GM23338 (cell line): Measurements from ENCODE around the gene ITGA2. TPM values are rescaled to one million over a fixed set of nuclear protein-coding genes. Genes with fewer than 3 reads are reported as not detected.

ENCODE experiments used
- ATAC-seq: fragments of 200-7000 bp; cut with Tn5 transposase; 3 replicates; pipeline ENCODE4 v1.9.1; 2020
- DNase-seq: peaks from one replicate; pipeline ENCODE4 v3.0.0-alpha.2; 2015; ENCODE audit warnings: low spot score
- H2AFZ ChIP-seq: fragments of 200-600 bp; sonication (generic); 2 replicates; pipeline ENCODE4 v1.8.0; 2016; ENCODE audit warnings: antibody characterized with exemption, mild to moderate bottlenecking, moderate library complexity
- H3F3A ChIP-seq: fragments of 200-600 bp; sonication (generic); replicated peaks from 2 replicates; pipeline ENCODE4 v1.8.0; 2017; ENCODE audit warnings: antibody characterized with exemption, mixed run types, low read depth
- H3K27ac ChIP-seq: fragments of 200-600 bp; sonication (generic); 2 replicates; pipeline ENCODE4 v1.6.1; 2016; ENCODE audit warnings: low read depth
- H3K27me3 ChIP-seq: fragments of 200-600 bp; sonication (generic); 2 replicates; pipeline ENCODE4 v1.8.0; 2016; ENCODE audit warnings: mild to moderate bottlenecking, mixed run types, moderate library complexity; ENCODE audit not compliant: insufficient read depth
- H3K36me3 ChIP-seq: fragments of 200-600 bp; sonication (generic); 2 replicates; pipeline ENCODE4 v1.8.0; 2016; ENCODE audit warnings: mild to moderate bottlenecking; ENCODE audit not compliant: insufficient read depth
- H3K4me1 ChIP-seq: fragments of 200-600 bp; sonication (generic); 2 replicates; pipeline ENCODE4 v1.8.0; 2016; ENCODE audit warnings: mild to moderate bottlenecking, moderate library complexity; ENCODE audit not compliant: insufficient read depth
- H3K4me2 ChIP-seq: fragments of 200-600 bp; sonication (generic); 2 replicates; pipeline ENCODE4 v1.7.1; 2017; ENCODE audit warnings: mixed run types
- H3K4me3 ChIP-seq: fragments of 200-600 bp; sonication (generic); 2 replicates; pipeline ENCODE4 v1.6.1; 2016; ENCODE audit warnings: mixed run types
- H3K79me2 ChIP-seq: fragments of 200-600 bp; sonication (generic); replicated peaks from 2 replicates; pipeline ENCODE4 v1.8.0; 2017; ENCODE audit warnings: mild to moderate bottlenecking; ENCODE audit not compliant: insufficient read depth
- H3K9me2 ChIP-seq: fragments of 200-600 bp; sonication (generic); 2 replicates; pipeline ENCODE4 v1.8.0; 2017; ENCODE audit not compliant: insufficient read depth
- H4K20me1 ChIP-seq: fragments of 200-600 bp; sonication (generic); replicated peaks from 2 replicates; pipeline ENCODE4 v1.8.0; 2017; ENCODE audit warnings: mild to moderate bottlenecking; ENCODE audit not compliant: insufficient read depth
- H3K27ac Mint-ChIP-seq: 2 replicates; pipeline ENCODE4 v1.8.0; 2020; ENCODE audit warnings: inconsistent platforms, mild to moderate bottlenecking, moderate library complexity, mixed read lengths
- H3K27me3 Mint-ChIP-seq: 3 replicates; pipeline ENCODE4 v1.8.0; 2022; ENCODE audit warnings: low read depth, mild to moderate bottlenecking, moderate library complexity, mixed read lengths, inconsistent platforms; ENCODE audit not compliant: insufficient read depth, poor library complexity
- H3K36me3 Mint-ChIP-seq: 3 replicates; pipeline ENCODE4 v1.8.0; 2021; ENCODE audit warnings: low read depth, mild to moderate bottlenecking, inconsistent platforms, moderate library complexity, mixed read lengths
- H3K4me1 Mint-ChIP-seq: 3 replicates; pipeline ENCODE4 v1.8.0; 2020; ENCODE audit warnings: mild to moderate bottlenecking, inconsistent platforms, mixed read lengths
- H3K4me3 Mint-ChIP-seq: 3 replicates; pipeline ENCODE4 v1.8.0; 2021; ENCODE audit warnings: moderate library complexity, mild to moderate bottlenecking, inconsistent platforms, mixed read lengths
- H3K9me3 Mint-ChIP-seq: 3 replicates; pipeline ENCODE4 v1.8.0; 2020; ENCODE audit warnings: moderate library complexity, mild to moderate bottlenecking, inconsistent platforms, mixed read lengths
- CREB1 ChIP-seq: fragments of 250-450 bp; sonication (Bioruptor Pico); IDR thresholded peaks from 2 replicates; pipeline ENCODE4 v1.5.0; 2020; ENCODE audit warnings: low read depth, mild to moderate bottlenecking, moderate library complexity
- ETS1 ChIP-seq: IDR thresholded peaks from 2 replicates; pipeline ENCODE4 v1.6.1; 2016; ENCODE audit warnings: antibody characterized with exemption
- EZH2phosphoT487 ChIP-seq: fragments of 200-600 bp; sonication (generic); IDR thresholded peaks from one replicate; pipeline ENCODE4 v1.8.1; 2018; ENCODE audit warnings: antibody characterized with exemption; ENCODE audit not compliant: unreplicated experiment
- JUNB ChIP-seq: IDR thresholded peaks from one replicate; pipeline ENCODE4 v1.6.1; 2016; ENCODE audit warnings: antibody characterized with exemption; ENCODE audit not compliant: unreplicated experiment
- NANOG ChIP-seq: IDR thresholded peaks from 2 replicates; pipeline ENCODE4 v1.6.1; 2016; ENCODE audit warnings: antibody characterized with exemption, borderline replicate concordance
- POLR2AphosphoS5 ChIP-seq: IDR thresholded peaks from 2 replicates; pipeline ENCODE4 v1.6.1; 2016; ENCODE audit warnings: antibody characterized with exemption, low read depth
- REST ChIP-seq: IDR thresholded peaks from one replicate; pipeline ENCODE4 v1.6.1; 2018; ENCODE audit warnings: antibody characterized with exemption; ENCODE audit not compliant: unreplicated experiment
- STAT1 ChIP-seq: IDR thresholded peaks from one replicate; pipeline ENCODE4 v1.6.1; 2016; ENCODE audit warnings: antibody characterized with exemption; ENCODE audit not compliant: unreplicated experiment
- ZNF114 ChIP-seq: fragments of 250-450 bp; sonication (Bioruptor Pico); IDR thresholded peaks from 2 replicates; pipeline ENCODE4 v1.5.0; 2020; ENCODE audit warnings: mild to moderate bottlenecking, moderate library complexity
- ZNF331 ChIP-seq: fragments of 250-450 bp; sonication (Bioruptor Pico); IDR thresholded peaks from 2 replicates; pipeline ENCODE4 v1.5.0; 2020; ENCODE audit warnings: low read depth, mild to moderate bottlenecking, moderate library complexity
- polyA plus RNA-seq: library from polyadenylated mRNA; unstranded; fragments of >200 nt; fragmentation: Nextera tagmentation; extraction: Ambion mirVana; gene quantifications from 2 replicates; pipeline ENCODE4 v1.2.1, GENCODE V29; 2016
- total RNA-seq: library from RNA; depleted of rRNA; stranded (reverse); fragments of >200 nt; shearing (Covaris generic); gene quantifications from 2 replicates; pipeline ENCODE4 v1.2.3, GENCODE V29; 2014
- TF ChIP-seq, protein P1 (sequence below), 2 experiments: fragments of 200-600 bp in 1 of 2; sonication (generic) in 1 of 2; conservative IDR thresholded peaks; 2 replicates each; pipeline versions ENCODE4 v1.5.1 to v1.6.1; 2016 to 2017; ENCODE audit warnings: antibody characterized with exemption in 2 of 2, low read depth in 2 of 2, mild to moderate bottlenecking in 2 of 2, moderate library complexity in 1 of 2
- TF ChIP-seq, protein P2 (sequence below): fragments of 250-450 bp; sonication (Bioruptor Pico); IDR thresholded peaks from 2 replicates; pipeline ENCODE4 v1.5.0; 2020; ENCODE audit warnings: mild to moderate bottlenecking, moderate library complexity

Gene ITGA2
- total and polyA plus RNA-seq, 2 experiments from 2014 or later = 2.6 to 7.1 TPM

- Histone ChIP-seq H4K20me1 (no peaks in the 10 kb centered on the region; the same call in 1 of the 2 replicates), H3K4me3 (no peak overlapping the region), H3K4me2 (no peak overlapping the region), H3K9me2 (no peaks in the 10 kb centered on the region; the same call in 1 of the 2 replicates), H3F3A (no peaks in the 10 kb centered on the region), H3K27me3 (no peaks in the 10 kb centered on the region), H3K4me1 (no peaks in the 10 kb centered on the region), H3K36me3 (no peaks in the 10 kb centered on the region), H3K27ac (no peak overlapping the region), H3K79me2 (0 out of 2 replicates have a peak, but pooled peaks cover 4% of the 10 kb centered on the region), H2AFZ (no peak overlapping the region)
- Mint-ChIP-seq H3K36me3 (no peaks in the 10 kb centered on the region), H3K4me1 (peaks cover 2% of the 10 kb centered on the region; the same call in 2 of the 3 replicates), H3K27ac (no peak overlapping the region), H3K9me3 (no peaks in the 10 kb centered on the region), H3K4me3 (no peak overlapping the region), H3K27me3 (no peaks in the 10 kb centered on the region)
- TF ChIP-seq, protein P1, sequence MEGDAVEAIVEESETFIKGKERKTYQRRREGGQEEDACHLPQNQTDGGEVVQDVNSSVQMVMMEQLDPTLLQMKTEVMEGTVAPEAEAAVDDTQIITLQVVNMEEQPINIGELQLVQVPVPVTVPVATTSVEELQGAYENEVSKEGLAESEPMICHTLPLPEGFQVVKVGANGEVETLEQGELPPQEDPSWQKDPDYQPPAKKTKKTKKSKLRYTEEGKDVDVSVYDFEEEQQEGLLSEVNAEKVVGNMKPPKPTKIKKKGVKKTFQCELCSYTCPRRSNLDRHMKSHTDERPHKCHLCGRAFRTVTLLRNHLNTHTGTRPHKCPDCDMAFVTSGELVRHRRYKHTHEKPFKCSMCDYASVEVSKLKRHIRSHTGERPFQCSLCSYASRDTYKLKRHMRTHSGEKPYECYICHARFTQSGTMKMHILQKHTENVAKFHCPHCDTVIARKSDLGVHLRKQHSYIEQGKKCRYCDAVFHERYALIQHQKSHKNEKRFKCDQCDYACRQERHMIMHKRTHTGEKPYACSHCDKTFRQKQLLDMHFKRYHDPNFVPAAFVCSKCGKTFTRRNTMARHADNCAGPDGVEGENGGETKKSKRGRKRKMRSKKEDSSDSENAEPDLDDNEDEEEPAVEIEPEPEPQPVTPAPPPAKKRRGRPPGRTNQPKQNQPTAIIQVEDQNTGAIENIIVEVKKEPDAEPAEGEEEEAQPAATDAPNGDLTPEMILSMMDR (conservative IDR thresholded peaks at IDR 0.05; ENCODE audit: low read depth in 2 of 2) = no peak
- TF ChIP-seq CREB1 (CRISPR knock-in tag) = no peak
- TF ChIP-seq EZH2phosphoT487 = no peak
- TF ChIP-seq, protein P2, sequence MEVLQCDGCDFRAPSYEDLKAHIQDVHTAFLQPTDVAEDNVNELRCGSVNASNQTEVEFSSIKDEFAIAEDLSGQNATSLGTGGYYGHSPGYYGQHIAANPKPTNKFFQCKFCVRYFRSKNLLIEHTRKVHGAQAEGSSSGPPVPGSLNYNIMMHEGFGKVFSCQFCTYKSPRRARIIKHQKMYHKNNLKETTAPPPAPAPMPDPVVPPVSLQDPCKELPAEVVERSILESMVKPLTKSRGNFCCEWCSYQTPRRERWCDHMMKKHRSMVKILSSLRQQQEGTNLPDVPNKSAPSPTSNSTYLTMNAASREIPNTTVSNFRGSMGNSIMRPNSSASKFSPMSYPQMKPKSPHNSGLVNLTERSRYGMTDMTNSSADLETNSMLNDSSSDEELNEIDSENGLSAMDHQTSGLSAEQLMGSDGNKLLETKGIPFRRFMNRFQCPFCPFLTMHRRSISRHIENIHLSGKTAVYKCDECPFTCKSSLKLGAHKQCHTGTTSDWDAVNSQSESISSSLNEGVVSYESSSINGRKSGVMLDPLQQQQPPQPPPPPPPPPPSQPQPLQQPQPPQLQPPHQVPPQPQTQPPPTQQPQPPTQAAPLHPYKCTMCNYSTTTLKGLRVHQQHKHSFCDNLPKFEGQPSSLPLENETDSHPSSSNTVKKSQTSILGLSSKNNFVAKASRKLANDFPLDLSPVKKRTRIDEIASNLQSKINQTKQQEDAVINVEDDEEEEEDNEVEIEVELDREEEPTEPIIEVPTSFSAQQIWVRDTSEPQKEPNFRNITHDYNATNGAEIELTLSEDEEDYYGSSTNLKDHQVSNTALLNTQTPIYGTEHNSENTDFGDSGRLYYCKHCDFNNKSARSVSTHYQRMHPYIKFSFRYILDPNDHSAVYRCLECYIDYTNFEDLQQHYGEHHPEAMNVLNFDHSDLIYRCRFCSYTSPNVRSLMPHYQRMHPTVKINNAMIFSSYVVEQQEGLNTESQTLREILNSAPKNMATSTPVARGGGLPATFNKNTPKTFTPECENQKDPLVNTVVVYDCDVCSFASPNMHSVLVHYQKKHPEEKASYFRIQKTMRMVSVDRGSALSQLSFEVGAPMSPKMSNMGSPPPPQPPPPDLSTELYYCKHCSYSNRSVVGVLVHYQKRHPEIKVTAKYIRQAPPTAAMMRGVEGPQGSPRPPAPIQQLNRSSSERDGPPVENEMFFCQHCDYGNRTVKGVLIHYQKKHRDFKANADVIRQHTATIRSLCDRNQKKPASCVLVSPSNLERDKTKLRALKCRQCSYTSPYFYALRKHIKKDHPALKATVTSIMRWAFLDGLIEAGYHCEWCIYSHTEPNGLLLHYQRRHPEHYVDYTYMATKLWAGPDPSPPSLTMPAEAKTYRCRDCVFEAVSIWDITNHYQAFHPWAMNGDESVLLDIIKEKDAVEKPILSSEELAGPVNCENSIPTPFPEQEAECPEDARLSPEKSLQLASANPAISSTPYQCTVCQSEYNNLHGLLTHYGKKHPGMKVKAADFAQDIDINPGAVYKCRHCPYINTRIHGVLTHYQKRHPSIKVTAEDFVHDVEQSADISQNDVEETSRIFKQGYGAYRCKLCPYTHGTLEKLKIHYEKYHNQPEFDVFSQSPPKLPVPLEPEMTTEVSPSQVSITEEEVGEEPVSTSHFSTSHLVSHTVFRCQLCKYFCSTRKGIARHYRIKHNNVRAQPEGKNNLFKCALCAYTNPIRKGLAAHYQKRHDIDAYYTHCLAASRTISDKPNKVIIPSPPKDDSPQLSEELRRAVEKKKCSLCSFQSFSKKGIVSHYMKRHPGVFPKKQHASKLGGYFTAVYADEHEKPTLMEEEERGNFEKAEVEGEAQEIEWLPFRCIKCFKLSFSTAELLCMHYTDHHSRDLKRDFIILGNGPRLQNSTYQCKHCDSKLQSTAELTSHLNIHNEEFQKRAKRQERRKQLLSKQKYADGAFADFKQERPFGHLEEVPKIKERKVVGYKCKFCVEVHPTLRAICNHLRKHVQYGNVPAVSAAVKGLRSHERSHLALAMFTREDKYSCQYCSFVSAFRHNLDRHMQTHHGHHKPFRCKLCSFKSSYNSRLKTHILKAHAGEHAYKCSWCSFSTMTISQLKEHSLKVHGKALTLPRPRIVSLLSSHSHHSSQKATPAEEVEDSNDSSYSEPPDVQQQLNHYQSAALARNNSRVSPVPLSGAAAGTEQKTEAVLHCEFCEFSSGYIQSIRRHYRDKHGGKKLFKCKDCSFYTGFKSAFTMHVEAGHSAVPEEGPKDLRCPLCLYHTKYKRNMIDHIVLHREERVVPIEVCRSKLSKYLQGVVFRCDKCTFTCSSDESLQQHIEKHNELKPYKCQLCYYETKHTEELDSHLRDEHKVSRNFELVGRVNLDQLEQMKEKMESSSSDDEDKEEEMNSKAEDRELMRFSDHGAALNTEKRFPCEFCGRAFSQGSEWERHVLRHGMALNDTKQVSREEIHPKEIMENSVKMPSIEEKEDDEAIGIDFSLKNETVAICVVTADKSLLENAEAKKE (CRISPR knock-in tag) = no peak
- no peak for TF ChIP-seq STAT1
- no peak for TF ChIP-seq ZNF114 (CRISPR knock-in tag)
- no peak for TF ChIP-seq JUNB
- no peak for TF ChIP-seq REST
- TF ChIP-seq NANOG = no peak
- TF ChIP-seq POLR2AphosphoS5 = no peak
- no peak for TF ChIP-seq ZNF331 (CRISPR knock-in tag)
- TF ChIP-seq ETS1 = no peak
- ATAC-seq = no peak
- DNase-seq = no peak
These were observed 7.8 kb downstream of the ITGA2 start for GRCh38 chr5:52996979-52997378.
